Measurements from ENCODE around the gene CEP350.

The CEP350 gene

DNA sequence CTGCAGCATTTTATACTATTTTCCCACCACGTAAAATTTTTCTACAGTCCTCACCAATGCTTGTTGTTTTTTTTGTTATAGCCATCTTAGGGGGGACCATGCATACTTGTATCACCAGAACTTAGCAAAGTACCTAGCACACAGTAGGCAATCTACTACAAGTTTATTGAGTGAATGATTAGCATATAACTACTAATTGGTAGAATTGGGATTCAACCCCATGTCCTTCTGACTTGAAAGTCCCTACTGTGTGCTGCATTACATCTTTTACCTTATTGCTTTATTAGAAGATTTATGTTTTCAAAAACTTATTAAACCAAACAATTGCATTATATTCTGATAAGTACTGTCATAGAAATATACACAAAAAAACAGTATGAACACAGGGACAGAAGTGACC is 92.1 kb downstream of the CEP350 start:
- no peak for DNase-seq (ENCODE audit: extremely low read depth in 1 of 2, low read depth in 1 of 2)

DNA sequence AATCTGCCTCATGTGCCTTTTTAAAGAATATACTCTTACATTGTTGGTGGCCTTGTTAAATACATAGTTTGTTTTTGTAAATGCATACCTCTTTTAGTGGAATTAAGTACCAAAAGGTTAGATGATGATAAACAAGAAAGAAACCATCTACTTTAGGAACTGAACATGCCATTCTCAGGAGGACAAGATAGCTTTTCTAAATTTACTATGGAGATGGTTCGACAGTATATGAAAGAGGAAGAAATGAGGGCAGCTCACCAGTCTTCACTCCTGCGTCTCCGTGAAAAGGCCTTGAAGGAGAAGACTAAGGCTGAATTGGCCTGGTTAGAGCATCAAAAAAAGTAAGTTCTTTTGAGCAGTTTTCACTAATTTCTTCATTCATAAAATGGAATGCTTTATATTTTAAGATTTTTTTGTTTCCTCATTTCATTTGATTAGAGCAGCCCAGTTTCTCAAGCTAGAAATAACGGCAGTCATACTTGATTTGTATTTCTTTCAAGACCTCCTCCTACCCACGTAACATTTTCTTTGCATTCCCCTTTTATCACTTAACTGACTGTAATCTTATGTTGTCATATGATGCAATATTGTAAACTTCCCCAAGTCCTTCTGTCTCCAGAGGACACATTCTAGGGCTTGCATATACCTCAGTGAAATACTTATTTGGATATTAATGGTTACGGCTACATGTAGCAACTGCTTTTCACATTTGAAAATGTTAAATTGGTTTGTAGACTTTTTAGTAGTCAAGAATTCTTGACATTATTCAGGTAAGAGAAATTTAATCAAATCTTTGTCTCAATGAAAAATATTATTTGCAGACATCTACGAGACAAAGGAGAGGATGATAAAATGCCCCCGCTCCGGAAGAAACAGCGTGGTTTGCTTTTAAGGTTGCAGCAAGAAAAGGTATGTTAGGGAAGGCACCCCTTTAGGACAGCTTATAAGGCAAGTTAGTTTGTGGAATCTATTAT is 99.3 kb downstream of the CEP350 start:
- no peak for DNase-seq (ENCODE audit: extremely low read depth in 1 of 2, low read depth in 1 of 2)

GRCh38 chr1:180057883-180058396 is 103.3 kb downstream of the CEP350 start:
- no peak for DNase-seq (ENCODE audit: extremely low read depth in 1 of 2, low read depth in 1 of 2)

- no peak for DNase-seq (ENCODE audit: extremely low read depth in 1 of 2, low read depth in 1 of 2)
Observed at GRCh38 chr1:180061019-180061418, 106.4 kb downstream of the CEP350 start.

GRCh38 chr1:180062452-180062971 is 107.9 kb downstream of the CEP350 start:
- no peak for DNase-seq (ENCODE audit: extremely low read depth in 1 of 2, low read depth in 1 of 2)

- DNase-seq (ENCODE audit: extremely low read depth in 1 of 2, low read depth in 1 of 2): no peak
Observed at GRCh38 chr1:180065408-180065807, 110.8 kb downstream of the CEP350 start.

DNA sequence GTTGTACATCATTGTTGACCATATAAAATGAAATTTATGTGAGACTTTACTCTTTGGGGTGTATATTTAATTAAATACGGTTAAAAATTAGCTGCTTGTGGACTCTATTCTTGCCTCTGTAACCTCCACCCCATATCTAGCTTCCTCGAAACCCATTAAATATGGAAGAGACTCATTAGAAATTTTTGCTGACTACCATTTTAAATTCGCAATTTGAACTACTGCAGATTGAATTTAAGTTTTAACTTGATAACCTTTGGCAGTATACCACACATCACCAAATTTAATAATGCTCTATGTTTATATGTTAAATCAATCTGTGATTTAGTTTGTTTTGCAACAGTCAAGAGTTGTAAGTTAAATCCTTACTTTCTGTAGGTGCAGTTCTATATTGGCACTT is 111.5 kb downstream of the CEP350 start:
- DNase-seq (ENCODE audit: extremely low read depth in 1 of 2, low read depth in 1 of 2): no peak

GRCh38 chr1:180070286-180070685 is 115.7 kb downstream of the CEP350 start:
- DNase-seq (ENCODE audit: extremely low read depth in 1 of 2, low read depth in 1 of 2): no peak

DNA sequence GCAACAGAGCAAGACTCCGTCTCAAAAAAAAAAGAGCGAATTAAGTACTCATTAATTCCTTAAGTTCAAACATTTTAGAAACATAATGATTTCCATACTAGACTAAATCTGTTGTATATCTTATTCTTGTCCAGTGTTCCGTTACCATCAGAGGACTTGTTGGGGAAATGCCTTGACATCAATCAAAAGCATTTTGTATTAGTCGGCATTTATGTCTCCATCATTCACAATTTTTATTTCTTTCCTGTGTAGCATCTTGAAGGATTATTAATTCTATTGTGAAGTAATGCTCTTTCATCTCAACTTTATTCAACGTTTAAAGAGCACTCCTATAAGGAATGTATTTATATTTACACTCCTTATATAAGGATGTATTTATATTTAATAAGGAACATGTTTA is 117.1 kb downstream of the CEP350 start:
- no peak for DNase-seq (ENCODE audit: extremely low read depth in 1 of 2, low read depth in 1 of 2)

DNA sequence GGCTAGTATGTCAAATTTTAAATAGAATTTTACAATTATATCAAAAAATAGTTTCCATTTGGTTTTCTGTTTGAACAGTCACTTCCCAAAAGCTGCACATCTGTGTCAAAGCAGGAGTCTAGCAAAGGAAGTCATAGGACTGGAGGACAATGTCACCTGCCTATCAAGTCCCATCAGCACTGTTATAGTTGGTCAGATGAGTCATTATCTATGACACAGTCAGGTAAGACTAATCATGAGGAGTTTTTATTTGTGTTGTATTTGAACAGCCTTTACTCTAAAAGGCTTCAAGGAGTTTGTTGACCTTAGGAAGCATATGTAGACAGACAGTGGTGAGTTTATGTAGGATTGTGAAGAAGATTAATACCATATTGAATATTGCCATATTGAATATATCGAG is 125.8 kb downstream of the CEP350 start:
- no peak for DNase-seq (ENCODE audit: extremely low read depth in 1 of 2, low read depth in 1 of 2)

- DNase-seq (ENCODE audit: extremely low read depth in 1 of 2, low read depth in 1 of 2): no peak
Observed at GRCh38 chr1:180081474-180081873, 126.9 kb downstream of the CEP350 start.

- no peak for DNase-seq (ENCODE audit: extremely low read depth in 1 of 2, low read depth in 1 of 2)
Observed at GRCh38 chr1:180083164-180083563, 128.6 kb downstream of the CEP350 start.

DNA sequence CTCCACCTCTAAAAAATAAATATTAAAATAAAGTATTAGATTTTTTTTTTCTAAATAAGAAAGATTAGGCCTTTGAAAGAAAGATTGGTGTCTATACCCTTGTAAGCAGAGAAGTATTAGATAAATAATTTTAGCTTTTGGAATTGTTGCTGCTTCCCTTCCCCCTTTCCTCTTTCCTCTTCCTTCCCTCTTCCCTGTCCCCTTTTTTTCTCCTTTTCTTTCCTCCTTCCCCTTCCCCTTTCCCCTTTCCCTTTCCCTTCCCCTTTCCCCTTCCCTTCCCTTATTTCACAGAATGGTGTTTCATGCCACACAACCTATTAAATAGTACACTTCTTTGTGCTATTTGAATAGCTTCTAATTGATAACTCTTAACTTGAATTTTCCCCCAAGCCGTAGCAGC is 130.3 kb downstream of the CEP350 start:
- no peak for DNase-seq (ENCODE audit: extremely low read depth in 1 of 2, low read depth in 1 of 2)

- no peak for DNase-seq (ENCODE audit: extremely low read depth in 1 of 2, low read depth in 1 of 2)
Observed at GRCh38 chr1:180085331-180085730, 130.7 kb downstream of the CEP350 start.

- no peak for DNase-seq (ENCODE audit: extremely low read depth in 1 of 2, low read depth in 1 of 2)
Observed at GRCh38 chr1:180092931-180093650, 138.5 kb downstream of the CEP350 start.

GRCh38 chr1:180094705-180095295 is 140.2 kb downstream of the CEP350 start:
- no peak for DNase-seq (ENCODE audit: extremely low read depth in 1 of 2, low read depth in 1 of 2)

DNA sequence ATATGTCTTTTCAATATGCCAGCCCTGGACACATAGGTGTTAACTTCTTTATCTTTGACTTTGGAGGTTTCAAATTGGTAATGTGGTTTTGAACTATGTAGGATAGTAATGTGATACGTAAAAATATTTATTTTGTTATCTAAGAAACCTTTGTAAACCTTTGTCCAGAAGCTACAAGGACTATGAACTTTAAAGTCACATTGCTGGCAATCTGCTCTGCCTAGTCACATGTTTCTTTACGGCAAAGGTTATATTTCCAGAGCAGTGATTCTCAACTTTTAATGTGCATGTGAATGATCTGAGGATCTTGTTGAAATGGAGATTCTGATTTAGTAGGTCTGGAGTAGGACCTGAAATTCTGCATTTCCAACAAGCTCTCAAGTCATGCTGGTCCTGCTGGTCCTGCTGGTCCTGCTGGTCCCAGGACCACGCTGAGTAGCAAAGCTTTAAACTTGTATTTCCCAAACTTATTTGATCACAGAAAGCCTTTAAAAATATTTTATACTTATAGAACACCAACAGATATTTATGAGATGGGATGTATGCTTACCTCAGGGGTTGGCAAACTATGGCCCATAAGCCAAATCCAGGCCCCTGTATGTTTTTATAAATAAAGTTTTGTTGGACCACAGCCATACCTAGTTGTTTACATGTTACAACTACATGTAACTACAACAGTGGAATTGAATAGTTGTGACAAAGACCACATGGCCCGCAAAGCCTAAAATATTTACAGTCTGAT is 142.1 kb downstream of the CEP350 start:
- no peak for DNase-seq (ENCODE audit: extremely low read depth in 1 of 2, low read depth in 1 of 2)

DNA sequence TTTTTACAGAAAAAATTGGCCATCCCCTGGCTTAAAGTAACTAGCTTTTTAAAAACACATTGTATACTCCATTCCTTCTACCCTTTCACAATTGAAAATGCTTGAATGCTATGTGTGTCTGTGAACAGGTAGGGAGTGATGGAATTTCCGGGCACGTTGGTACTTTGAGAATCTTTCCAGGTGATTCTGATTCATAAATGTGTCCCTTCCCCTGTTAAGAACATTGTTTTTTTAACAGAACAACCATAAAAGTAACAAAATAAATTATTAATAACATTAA is 142.7 kb downstream of the CEP350 start:
- DNase-seq (ENCODE audit: extremely low read depth in 1 of 2, low read depth in 1 of 2): no peak

DNA sequence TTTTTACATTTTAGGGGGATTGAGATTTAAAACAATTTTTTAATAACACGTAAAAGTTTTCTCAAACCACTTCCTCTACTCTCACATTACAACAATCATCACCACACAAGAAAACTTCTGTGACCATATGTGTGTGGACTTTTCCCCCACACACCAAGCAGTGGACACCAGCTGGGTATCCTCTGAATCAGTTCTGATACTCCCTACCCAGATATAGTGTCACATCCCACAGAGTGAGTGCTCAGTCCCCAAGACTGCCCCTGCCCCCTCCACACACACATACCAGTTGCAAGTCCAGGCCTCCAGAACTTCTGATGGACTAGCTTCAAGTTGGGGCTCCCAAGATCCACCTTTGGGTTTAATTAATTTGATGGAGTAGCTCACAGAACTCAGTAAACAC is 146.8 kb downstream of the CEP350 start:
- no peak for DNase-seq (ENCODE audit: extremely low read depth in 1 of 2, low read depth in 1 of 2)

DNA sequence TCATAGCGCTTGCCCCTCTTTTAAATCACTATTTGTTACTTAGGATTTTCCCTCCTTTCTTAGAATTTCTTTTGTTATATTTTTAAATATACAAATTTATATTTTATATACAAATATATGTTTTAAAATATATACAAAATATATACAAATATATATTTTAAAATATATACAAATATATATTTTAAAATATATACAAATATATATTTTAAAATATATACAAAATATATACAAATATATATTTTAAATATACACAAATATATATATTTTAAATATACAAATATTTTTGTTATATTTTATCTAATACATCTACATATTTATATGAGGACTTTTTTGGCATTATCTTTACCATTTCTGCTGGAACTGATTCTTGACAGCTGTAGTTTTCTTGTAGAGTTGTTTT is 149.2 kb downstream of the CEP350 start:
- no peak for DNase-seq (ENCODE audit: extremely low read depth in 1 of 2, low read depth in 1 of 2)

GRCh38 chr1:180112091-180112490 is 157.5 kb downstream of the CEP350 start:
- no peak for DNase-seq (ENCODE audit: extremely low read depth in 1 of 2, low read depth in 1 of 2)
